ENCODE measurements around the gene VILL. TPM values are rescaled to one million over a fixed set of nuclear protein-coding genes. Genes with fewer than 3 reads are reported as not detected.
A peak's percentile ranks its signal among the peaks of the same experiment; 100 is the strongest.
"Not testable (repeated sequence)": the region's sequence is repeated elsewhere in the genome, so short reads cannot be mapped to it uniquely, and the experiment has no call there.

The VILL gene
- total RNA-seq, 2 experiments from 2014 or later: 14.6 to 15.1 TPM

- no peaks in the 10 kb centered on the region for H3K36me3 Mint-ChIP-seq (ENCODE audit: low read depth)
- CTCF ChIA-PET: no interaction called here
- H3K9me3 Mint-ChIP-seq (ENCODE audit: insufficient read depth): no peaks in the 10 kb centered on the region
- peaks cover 6% of the 10 kb centered on the region for H3K27me3 Mint-ChIP-seq (ENCODE audit: low read depth)
- DNase-seq (no peak), ATAC-seq (no peak)
- peaks cover 13% of the 10 kb centered on the region for H3K4me1 Mint-ChIP-seq (ENCODE audit: low read depth)
- H3K27ac Mint-ChIP-seq: no peak overlapping the region
- no peak overlapping the region for H3K4me3 Mint-ChIP-seq
- POLR2A ChIA-PET: no interaction called here
Measured at GRCh38 chr3:38051131-38051530, 60.5 kb downstream of the VILL start.

GRCh38 chr3:38053286-38053685 lies 62.7 kb downstream of the VILL start:
- H3K36me3 Mint-ChIP-seq (ENCODE audit: low read depth); H3K4me3 Mint-ChIP-seq; ATAC-seq; H3K27me3 Mint-ChIP-seq (ENCODE audit: low read depth); H3K27ac Mint-ChIP-seq; CTCF ChIA-PET; H3K9me3 Mint-ChIP-seq (ENCODE audit: insufficient read depth); DNase-seq; POLR2A ChIA-PET: not testable (repeated sequence)
- H3K4me1 Mint-ChIP-seq (ENCODE audit: low read depth): peaks cover 13% of the 10 kb centered on the region

DNA sequence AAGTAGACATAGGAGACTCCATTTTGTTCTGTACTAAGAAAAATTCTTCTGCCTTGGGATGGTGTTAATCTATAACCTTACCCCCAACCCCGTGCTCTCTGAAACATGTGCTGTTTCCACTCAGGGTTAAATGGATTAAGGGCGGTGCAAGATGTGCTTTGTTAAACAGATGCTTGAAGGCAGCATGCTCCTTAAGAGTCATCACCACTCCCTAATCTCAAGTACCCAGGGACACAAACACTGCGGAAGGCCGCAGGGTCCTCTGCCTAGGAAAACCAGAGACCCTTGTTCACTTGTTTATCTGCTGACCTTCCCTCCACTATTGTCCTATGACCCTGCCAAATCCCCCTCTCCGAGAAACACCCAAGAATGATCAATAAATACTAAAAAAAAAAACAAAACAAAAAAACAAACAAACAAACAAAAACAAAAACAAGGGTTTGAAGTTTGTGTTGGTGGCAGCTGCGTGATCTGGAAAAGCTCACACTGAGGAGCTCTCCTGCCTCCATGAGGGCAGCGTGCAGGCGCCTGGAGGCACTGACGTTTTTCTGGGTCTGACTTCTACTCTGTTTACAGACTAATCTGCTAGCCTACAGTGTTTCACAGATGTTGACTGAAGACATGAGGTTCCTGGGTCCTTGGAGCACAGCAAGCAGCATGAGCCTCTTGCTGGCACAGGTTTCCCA lies 63.4 kb downstream of the VILL start:
- H3K9me3 Mint-ChIP-seq (ENCODE audit: insufficient read depth); H3K36me3 Mint-ChIP-seq (ENCODE audit: low read depth); DNase-seq; POLR2A ChIA-PET; H3K4me3 Mint-ChIP-seq; H3K27ac Mint-ChIP-seq; ATAC-seq; H3K27me3 Mint-ChIP-seq (ENCODE audit: low read depth): not testable (repeated sequence)
- CTCF ChIA-PET: interaction anchor here (1.2 kb wide), 1 partner anchor 9 kb away, joined by 3 read pairs; no protein-coding TSS in a partner anchor
- H3K4me1 Mint-ChIP-seq (ENCODE audit: low read depth): peaks cover 13% of the 10 kb centered on the region

GRCh38 chr3:38054499-38055001 lies 64.0 kb downstream of the VILL start:
- peak; percentile 15 for ATAC-seq
- Mint-ChIP-seq H3K27me3 (ENCODE audit: low read depth) (peaks cover 3% of the 10 kb centered on the region), H3K4me1 (ENCODE audit: low read depth) (peaks cover 13% of the 10 kb centered on the region), H3K4me3 (no peak overlapping the region), H3K9me3 (ENCODE audit: insufficient read depth) (no peaks in the 10 kb centered on the region), H3K27ac (no peak overlapping the region), H3K36me3 (ENCODE audit: low read depth) (no peaks in the 10 kb centered on the region)
- POLR2A ChIA-PET: no interaction called here
- DNase-seq: no peak
- CTCF ChIA-PET: interaction anchor here (1.2 kb wide), 1 partner anchor 9 kb away, joined by 3 read pairs; no protein-coding TSS in a partner anchor

Small RNA genes lying within 50 kb of the gene (microRNA-seq; reads per million reads assigned to microRNA genes)
- gene MIR26A1: 57.4 reads per million, percentile 51 among the genes with 10 or more reads in this experiment

Other genes starting within 250 kb of the VILL start
- gene CTDSPL, start 128.9 kb upstream of the VILL start, total RNA-seq: 1 to 10 TPM in 1 of 2 experiments, under 1 TPM in 1; 0.90 to 2.1 TPM
- gene PLCD1, start 38.9 kb downstream of the VILL start, total RNA-seq: 10 to 100 TPM in 1 of 2 experiments, 1 to 10 TPM in 1; 9.7 to 10.1 TPM
- gene DLEC1, start 48.4 kb downstream of the VILL start, total RNA-seq: under 1 TPM; 0.26 to 0.60 TPM
- 100 to 1,000 TPM in 1 of 2 experiments, 10 to 100 TPM in 1; 99.7 to 104 TPM for gene ACAA1, start 146.3 kb downstream of the VILL start, total RNA-seq
- gene MYD88, start 147.9 kb downstream of the VILL start, total RNA-seq: 10 to 100 TPM; 72.5 to 78.6 TPM
- 10 to 100 TPM; 56.9 to 60.3 TPM for gene OXSR1, start 174.8 kb downstream of the VILL start, total RNA-seq

Measured in activated CD8-positive, alpha-beta T cell treated with anti-CD3 and anti-CD28 coated beads, Interleukin-2, amount 10 ng/mL, durations not matched to agents 7 days and 5 days (primary cell).